ENCODE data around the gene GDPD2. TPM values are rescaled to one million over a fixed set of nuclear protein-coding genes. Genes with fewer than 3 reads are reported as not detected.
A peak's percentile ranks its signal among the peaks of the same experiment; 100 is the strongest.

Gene GDPD2
- total and polyA plus RNA-seq, 12 donors = not detected

DNA sequence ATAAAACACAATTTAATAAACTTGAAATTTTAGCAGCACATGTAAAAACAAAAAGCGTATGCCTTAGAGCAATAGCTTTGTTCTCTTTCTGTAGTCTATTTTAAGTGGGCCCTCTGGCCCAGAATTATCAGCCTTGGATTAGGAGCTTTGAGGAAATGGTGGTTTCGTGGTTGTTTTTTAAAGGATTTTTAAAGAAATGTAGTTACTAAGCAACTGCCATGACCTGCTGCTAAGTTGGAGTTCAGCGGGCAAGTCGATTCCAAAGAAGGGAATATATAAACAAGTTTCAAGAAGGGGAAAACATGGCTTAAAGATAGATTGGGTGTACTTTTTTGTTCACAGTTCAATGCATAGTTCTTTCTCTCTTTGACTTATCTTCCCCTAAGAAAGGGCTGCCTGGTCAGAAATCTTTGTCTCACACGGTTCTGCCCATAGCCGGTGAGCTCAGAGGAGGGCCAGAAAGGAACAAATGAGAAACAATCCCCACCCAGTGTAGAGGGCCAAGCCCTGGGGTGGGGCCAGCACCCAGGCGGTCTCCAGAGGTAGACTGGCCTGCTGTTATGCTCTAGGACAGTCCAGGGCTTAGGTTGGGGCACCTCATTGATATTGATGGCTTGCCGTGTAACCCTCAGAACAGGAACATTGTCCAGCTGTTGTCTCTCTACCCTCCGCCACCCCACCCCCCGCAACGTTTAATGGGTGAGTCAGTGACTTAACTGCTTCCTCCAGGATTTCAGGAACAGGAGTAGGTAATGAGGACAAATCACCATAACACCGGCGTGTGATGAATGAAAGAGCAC lies 54.0 kb downstream of the GDPD2 start:
- TF ChIP-seq, protein P1, sequence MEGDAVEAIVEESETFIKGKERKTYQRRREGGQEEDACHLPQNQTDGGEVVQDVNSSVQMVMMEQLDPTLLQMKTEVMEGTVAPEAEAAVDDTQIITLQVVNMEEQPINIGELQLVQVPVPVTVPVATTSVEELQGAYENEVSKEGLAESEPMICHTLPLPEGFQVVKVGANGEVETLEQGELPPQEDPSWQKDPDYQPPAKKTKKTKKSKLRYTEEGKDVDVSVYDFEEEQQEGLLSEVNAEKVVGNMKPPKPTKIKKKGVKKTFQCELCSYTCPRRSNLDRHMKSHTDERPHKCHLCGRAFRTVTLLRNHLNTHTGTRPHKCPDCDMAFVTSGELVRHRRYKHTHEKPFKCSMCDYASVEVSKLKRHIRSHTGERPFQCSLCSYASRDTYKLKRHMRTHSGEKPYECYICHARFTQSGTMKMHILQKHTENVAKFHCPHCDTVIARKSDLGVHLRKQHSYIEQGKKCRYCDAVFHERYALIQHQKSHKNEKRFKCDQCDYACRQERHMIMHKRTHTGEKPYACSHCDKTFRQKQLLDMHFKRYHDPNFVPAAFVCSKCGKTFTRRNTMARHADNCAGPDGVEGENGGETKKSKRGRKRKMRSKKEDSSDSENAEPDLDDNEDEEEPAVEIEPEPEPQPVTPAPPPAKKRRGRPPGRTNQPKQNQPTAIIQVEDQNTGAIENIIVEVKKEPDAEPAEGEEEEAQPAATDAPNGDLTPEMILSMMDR (IDR thresholded peaks at IDR 0.05) = no peak
- H3K4me3 ChIP-seq = no peak overlapping the region
- ATAC-seq = peak in 6 of 8 donors; percentile 17 to 55 (median 38)
- intact Hi-C loops (cut with DNase I) = loop anchor here in 1 of 10 donors (2.0 kb wide), 1 partner anchor 20 kb away; no protein-coding TSS in a partner anchor
- H3K27me3 ChIP-seq = peaks cover 0 to 64% (median 0%) of the 10 kb centered on the region in 7 donors
- H3K4me1 ChIP-seq = peaks cover 2 to 51% (median 27%) of the 10 kb centered on the region in 9 donors
- DNase-seq = peak in 1 of 2 donors; percentile 6
- H3K36me3 ChIP-seq = no peaks in the 10 kb centered on the region
- H3K9me3 ChIP-seq = no peaks in the 10 kb centered on the region
- 37 to 42% methylated on average over 13 of the region's 13 CpGs for WGBS, 2 donors
- peak overlapping the region in 8 of 10 donors; percentile 0 to 80 (median 52) for H3K27ac ChIP-seq

DNA sequence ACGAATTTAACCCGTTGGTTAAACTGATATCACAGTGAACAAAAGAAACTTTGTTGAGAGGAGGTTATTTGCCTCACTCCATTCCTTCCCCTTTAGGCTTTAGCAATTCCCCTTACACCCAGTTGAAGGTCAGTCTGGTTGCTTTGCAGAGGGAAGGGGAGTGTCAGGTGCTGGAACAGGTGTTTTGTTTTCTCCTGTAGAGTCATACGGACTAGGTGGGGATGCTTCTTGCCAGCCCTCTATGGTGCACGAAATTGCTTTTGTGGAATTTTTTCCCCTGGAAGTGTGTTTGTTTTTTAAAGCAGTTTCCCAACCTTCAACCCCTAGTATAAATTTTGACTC lies 54.6 kb downstream of the GDPD2 start:
- Histone ChIP-seq H3K4me1 (peaks cover 2 to 52% (median 27%) of the 10 kb centered on the region in 9 donors), H3K27ac (peak overlapping the region in 8 of 10 donors; percentile 41 to 80 (median 62)), H3K9me3 (no peaks in the 10 kb centered on the region), H3K4me3 (no peak overlapping the region), H3K27me3 (peaks cover 0 to 64% (median 0%) of the 10 kb centered on the region in 7 donors), H3K36me3 (no peaks in the 10 kb centered on the region)
- intact Hi-C loops (cut with DNase I) = loop anchor here in 1 of 10 donors (2.0 kb wide), 1 partner anchor 21 kb away; no protein-coding TSS in a partner anchor
- ATAC-seq (no peak), DNase-seq (no peak)
- TF ChIP-seq, protein P1 (IDR thresholded peaks at IDR 0.05) = no peak
- WGBS, 2 donors = 47 to 51% methylated on average over 4 of the region's 4 CpGs

DNA sequence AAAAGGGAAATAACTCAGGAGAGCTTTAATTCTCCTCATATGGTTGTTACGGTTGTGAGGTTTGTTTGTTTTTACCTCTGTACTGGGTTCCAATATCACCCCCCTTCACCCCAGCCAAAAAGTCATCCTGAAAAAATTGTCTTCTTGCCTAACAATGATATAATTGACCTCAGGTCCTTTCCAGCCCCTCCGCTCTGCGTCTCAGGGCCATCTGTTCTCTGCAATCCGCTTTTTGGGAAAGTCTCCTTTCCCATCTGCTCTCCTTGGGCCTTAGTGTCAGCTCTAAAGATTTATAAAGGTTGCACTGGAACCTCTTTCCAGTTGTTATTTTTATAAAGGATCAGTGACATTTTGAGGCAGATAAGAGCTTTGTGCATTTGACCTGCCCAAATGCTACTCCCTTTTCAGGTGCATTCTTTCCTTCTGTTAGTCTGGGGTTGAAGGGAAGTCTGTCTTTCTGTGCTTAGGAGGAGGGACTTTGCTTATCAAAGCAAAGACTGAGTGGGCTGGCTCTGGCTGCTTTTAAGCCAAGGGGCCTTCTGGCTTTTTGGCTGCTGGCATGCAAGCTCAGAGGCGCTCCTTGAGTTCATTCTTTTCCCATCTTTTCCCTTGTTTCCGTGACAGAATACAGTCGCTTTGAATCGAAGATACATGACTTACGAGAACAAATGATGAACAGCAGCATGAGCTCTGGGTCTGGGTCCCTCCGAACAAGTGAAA lies 55.6 kb downstream of the GDPD2 start:
- Histone ChIP-seq H3K27ac (peak overlapping the region in 8 of 10 donors; percentile 54 to 83 (median 78)), H3K4me3 (no peak overlapping the region), H3K36me3 (no peaks in the 10 kb centered on the region), H3K27me3 (peaks cover 0 to 61% (median 0%) of the 10 kb centered on the region in 7 donors), H3K4me1 (peaks cover 2 to 52% (median 27%) of the 10 kb centered on the region in 9 donors), H3K9me3 (no peaks in the 10 kb centered on the region)
- intact Hi-C loops (cut with DNase I) = no loop called here
- no peak for DNase-seq
- TF ChIP-seq, protein P1 (IDR thresholded peaks at IDR 0.05) = no peak
- 65 to 68% methylated on average over 10 of the region's 10 CpGs for WGBS, 2 donors
- no peak for ATAC-seq

DNA sequence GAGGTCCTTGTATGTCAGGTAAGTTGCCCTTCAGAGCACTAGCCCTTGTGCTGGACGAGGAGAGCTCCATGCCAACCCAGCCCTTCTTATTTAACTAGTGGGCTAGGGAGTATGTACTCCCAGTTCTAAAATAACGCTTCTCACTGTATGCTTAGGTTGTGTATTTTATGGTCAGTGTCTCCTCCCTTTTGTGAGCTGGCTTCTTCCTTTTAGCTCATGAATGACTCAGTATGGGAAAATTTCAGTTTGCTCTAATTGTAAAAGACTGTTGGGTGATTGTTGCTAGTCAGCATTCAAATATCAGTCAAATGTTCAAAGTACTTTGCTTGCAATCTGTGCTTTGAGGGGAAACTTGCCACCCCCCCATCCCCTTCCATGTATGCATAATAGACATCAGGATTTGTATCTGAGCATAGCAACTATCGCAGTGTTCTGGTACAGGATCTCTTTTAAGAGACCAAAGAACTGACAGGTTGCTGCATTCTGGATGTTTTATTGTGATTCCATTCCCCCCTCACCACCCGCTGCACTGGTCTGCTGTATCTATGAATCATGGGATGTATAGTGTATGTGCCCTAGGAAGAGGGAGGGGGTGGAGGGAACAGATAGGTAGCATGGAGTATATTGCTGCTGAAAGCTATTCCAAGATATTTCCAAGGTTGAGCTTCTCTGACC lies 56.3 kb downstream of the GDPD2 start:
- intact Hi-C loops (cut with DNase I) = no loop called here
- H3K4me1 ChIP-seq = peaks cover 2 to 52% (median 27%) of the 10 kb centered on the region in 9 donors
- ATAC-seq = peak in 4 of 8 donors; percentile 3 to 34 (median 6)
- WGBS, 2 donors = 51 to 60% methylated on average over 4 of the region's 4 CpGs
- H3K27me3 ChIP-seq = peaks cover 0 to 59% (median 0%) of the 10 kb centered on the region in 7 donors
- peak overlapping the region in 1 of 10 donors; percentile 30 for H3K4me3 ChIP-seq
- peak overlapping the region; percentile 54 to 83 (median 78) for H3K27ac ChIP-seq
- DNase-seq = no peak
- H3K36me3 ChIP-seq = no peaks in the 10 kb centered on the region
- TF ChIP-seq, protein P1 (IDR thresholded peaks at IDR 0.05) = no peak
- H3K9me3 ChIP-seq = no peaks in the 10 kb centered on the region
